ENCODE data around the gene TEX26. TPM values are rescaled to one million over a fixed set of nuclear protein-coding genes. Genes with fewer than 3 reads are reported as not detected.

TEX26 gene
- total and polyA plus RNA-seq, 4 donors, result 0.67 to 6.2 (median 2.5) TPM; not detected in 1

DNA sequence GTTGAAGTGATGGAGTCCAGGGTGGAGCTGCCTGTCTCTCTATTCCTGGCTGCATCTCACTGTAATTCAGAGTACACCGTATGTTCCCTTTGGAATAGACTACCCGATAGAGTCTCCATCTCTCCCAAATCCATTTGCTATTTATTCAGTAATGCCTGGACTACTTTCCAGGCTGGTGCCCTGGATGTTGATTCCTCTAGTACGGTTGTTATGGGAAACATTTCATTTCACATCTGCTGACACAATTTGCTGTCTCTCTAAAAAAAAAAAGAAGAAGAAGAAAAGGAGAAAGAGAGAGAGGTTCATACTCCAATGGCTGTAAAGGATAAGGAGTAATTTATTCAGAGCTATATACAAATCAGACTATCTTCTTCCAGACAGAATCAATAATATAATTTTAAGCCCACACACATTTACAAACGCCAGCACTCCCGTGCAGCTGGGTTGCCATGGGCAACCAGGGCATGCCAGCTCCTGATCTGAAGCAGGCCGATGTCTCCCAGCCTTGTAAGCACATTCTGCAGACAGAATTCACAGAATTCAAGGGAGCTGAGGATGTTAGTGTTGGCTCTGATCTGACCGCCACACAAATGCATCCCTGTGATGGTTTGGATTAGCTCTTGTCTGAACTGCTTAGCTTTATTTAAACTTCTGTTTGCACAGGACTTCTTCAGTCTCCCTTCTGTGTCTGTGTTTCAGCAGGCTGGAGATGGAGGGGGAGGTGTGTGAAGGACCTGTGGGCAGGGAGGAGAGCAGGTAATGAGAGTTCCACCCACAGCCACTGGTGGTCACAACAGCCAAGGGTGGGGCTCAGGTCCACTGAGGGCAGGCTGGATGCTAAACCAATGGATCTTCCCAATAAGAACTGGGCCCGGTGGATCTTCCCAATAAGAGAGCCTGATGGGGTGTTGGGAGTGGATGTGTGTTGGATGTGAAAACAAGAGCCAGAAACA is 66.0 kb downstream of the TEX26 start:
- peaks cover 0 to 2% (median 0%) of the 10 kb centered on the region in 4 donors for H3K9me3 ChIP-seq (ENCODE audit: control insufficient read depth in 4 of 4, insufficient read depth in 3 of 4, low read length in 3 of 4)
- TF ChIP-seq, protein P1, sequence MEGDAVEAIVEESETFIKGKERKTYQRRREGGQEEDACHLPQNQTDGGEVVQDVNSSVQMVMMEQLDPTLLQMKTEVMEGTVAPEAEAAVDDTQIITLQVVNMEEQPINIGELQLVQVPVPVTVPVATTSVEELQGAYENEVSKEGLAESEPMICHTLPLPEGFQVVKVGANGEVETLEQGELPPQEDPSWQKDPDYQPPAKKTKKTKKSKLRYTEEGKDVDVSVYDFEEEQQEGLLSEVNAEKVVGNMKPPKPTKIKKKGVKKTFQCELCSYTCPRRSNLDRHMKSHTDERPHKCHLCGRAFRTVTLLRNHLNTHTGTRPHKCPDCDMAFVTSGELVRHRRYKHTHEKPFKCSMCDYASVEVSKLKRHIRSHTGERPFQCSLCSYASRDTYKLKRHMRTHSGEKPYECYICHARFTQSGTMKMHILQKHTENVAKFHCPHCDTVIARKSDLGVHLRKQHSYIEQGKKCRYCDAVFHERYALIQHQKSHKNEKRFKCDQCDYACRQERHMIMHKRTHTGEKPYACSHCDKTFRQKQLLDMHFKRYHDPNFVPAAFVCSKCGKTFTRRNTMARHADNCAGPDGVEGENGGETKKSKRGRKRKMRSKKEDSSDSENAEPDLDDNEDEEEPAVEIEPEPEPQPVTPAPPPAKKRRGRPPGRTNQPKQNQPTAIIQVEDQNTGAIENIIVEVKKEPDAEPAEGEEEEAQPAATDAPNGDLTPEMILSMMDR (IDR thresholded peaks at IDR 0.05; ENCODE audit: control extremely low read depth, extremely low read depth), result no peak
- H3K27ac ChIP-seq (ENCODE audit: low read depth in 1 of 2, low read length in 1 of 2), result no peak overlapping the region
- H3K36me3 ChIP-seq (ENCODE audit: control insufficient read depth in 4 of 4, insufficient read depth in 4 of 4, low read length in 4 of 4), result no peaks in the 10 kb centered on the region
- no peaks in the 10 kb centered on the region for H3K27me3 ChIP-seq (ENCODE audit: control insufficient read depth in 3 of 3, insufficient read depth in 3 of 3, low read length in 2 of 3)
- H3K9ac ChIP-seq (ENCODE audit: insufficient read depth in 1 of 2, low read length in 2 of 2), result no peak overlapping the region
- DNase-seq (peak; percentile 64 to 70 (median 69)), ATAC-seq (ENCODE audit: insufficient read depth, low FRiP score) (no peak)
- H3K4me1 ChIP-seq (ENCODE audit: control insufficient read depth in 5 of 5, insufficient read depth in 5 of 5, low read length in 5 of 5), result peaks cover 0 to 13% (median 1%) of the 10 kb centered on the region in 5 donors
- no peak overlapping the region for H3K4me3 ChIP-seq
- 53 to 69% methylated on average over 8 of the region's 8 CpGs for WGBS, 2 donors

- TF ChIP-seq, protein P1 (IDR thresholded peaks at IDR 0.05; ENCODE audit: control extremely low read depth, extremely low read depth), result no peak
- H3K27ac ChIP-seq (ENCODE audit: low read depth in 1 of 2, low read length in 1 of 2), result no peak overlapping the region
- DNase-seq, result no peak
- H3K9ac ChIP-seq (ENCODE audit: insufficient read depth in 1 of 2, low read length in 2 of 2), result no peak overlapping the region
- no peaks in the 10 kb centered on the region for H3K27me3 ChIP-seq (ENCODE audit: control insufficient read depth in 3 of 3, insufficient read depth in 3 of 3, low read length in 2 of 3)
- no peak overlapping the region for H3K4me3 ChIP-seq
- peaks cover 0 to 2% (median 0%) of the 10 kb centered on the region in 4 donors for H3K9me3 ChIP-seq (ENCODE audit: control insufficient read depth in 4 of 4, insufficient read depth in 3 of 4, low read length in 3 of 4)
- WGBS, 2 donors, result 50 to 59% methylated on average over 3 of the region's 3 CpGs
- H3K4me1 ChIP-seq (ENCODE audit: control insufficient read depth in 5 of 5, insufficient read depth in 5 of 5, low read length in 5 of 5), result peaks cover 0 to 13% (median 1%) of the 10 kb centered on the region in 5 donors
- no peak for ATAC-seq (ENCODE audit: insufficient read depth, low FRiP score)
- no peaks in the 10 kb centered on the region for H3K36me3 ChIP-seq (ENCODE audit: control insufficient read depth in 4 of 4, insufficient read depth in 4 of 4, low read length in 4 of 4)
Observed at GRCh38 chr13:31000889-31001288, 68.4 kb downstream of the TEX26 start.

- H3K36me3 ChIP-seq (ENCODE audit: control insufficient read depth in 4 of 4, insufficient read depth in 4 of 4, low read length in 4 of 4), result no peaks in the 10 kb centered on the region
- no peak overlapping the region for H3K9ac ChIP-seq (ENCODE audit: insufficient read depth in 1 of 2, low read length in 2 of 2)
- no peak overlapping the region for H3K4me3 ChIP-seq
- WGBS, 2 donors, result 64 to 73% methylated on average over 2 of the region's 2 CpGs
- TF ChIP-seq, protein P1 (IDR thresholded peaks at IDR 0.05; ENCODE audit: control extremely low read depth, extremely low read depth), result no peak
- no peaks in the 10 kb centered on the region for H3K9me3 ChIP-seq (ENCODE audit: control insufficient read depth in 4 of 4, insufficient read depth in 3 of 4, low read length in 3 of 4)
- peaks cover 0 to 13% (median 1%) of the 10 kb centered on the region in 5 donors for H3K4me1 ChIP-seq (ENCODE audit: control insufficient read depth in 5 of 5, insufficient read depth in 5 of 5, low read length in 5 of 5)
- ATAC-seq (ENCODE audit: insufficient read depth, low FRiP score) (no peak), DNase-seq (no peak)
- no peaks in the 10 kb centered on the region for H3K27me3 ChIP-seq (ENCODE audit: control insufficient read depth in 3 of 3, insufficient read depth in 3 of 3, low read length in 2 of 3)
- no peak overlapping the region for H3K27ac ChIP-seq (ENCODE audit: low read depth in 1 of 2, low read length in 1 of 2)
Observed at GRCh38 chr13:31001647-31002046, 69.2 kb downstream of the TEX26 start.
